GM19351 (cell line): ENCODE data around the gene FAM219A.
"Not testable (repeated sequence)": the region's sequence is repeated elsewhere in the genome, so short reads cannot be mapped to it uniquely, and the experiment has no call there.

ENCODE experiments used
- ATAC-seq: cut with Tn5 transposase; IDR thresholded peaks from one replicate; pipeline ENCODE4 v1.9.1; 2021; ENCODE audit warnings: mild to moderate bottlenecking, moderate library complexity; ENCODE audit not compliant: unreplicated experiment

Gene FAM219A

GRCh38 chr9:34446951-34447350, 11.4 kb downstream of the FAM219A start:
- ATAC-seq: no peak

GRCh38 chr9:34446468-34446891, 11.9 kb downstream of the FAM219A start:
- no peak for ATAC-seq

- no peak for ATAC-seq
Measured at GRCh38 chr9:34443976-34444375, 14.4 kb downstream of the FAM219A start.

- no peak for ATAC-seq
Measured at GRCh38 chr9:34443533-34443932, 14.8 kb downstream of the FAM219A start.

GRCh38 chr9:34442770-34443169, 15.6 kb downstream of the FAM219A start:
- ATAC-seq: no peak

- no peak for ATAC-seq
Measured at GRCh38 chr9:34440017-34440416, 18.4 kb downstream of the FAM219A start.

- not testable (repeated sequence) for ATAC-seq
Measured at GRCh38 chr9:34438465-34438864, 19.9 kb downstream of the FAM219A start.

- not testable (repeated sequence) for ATAC-seq
Measured at GRCh38 chr9:34437926-34438307, 20.5 kb downstream of the FAM219A start.

- ATAC-seq: peak; percentile 63
Measured at GRCh38 chr9:34437006-34437925, 21.1 kb downstream of the FAM219A start.

- no peak for ATAC-seq
Measured at GRCh38 chr9:34431667-34432066, 26.7 kb downstream of the FAM219A start.

GRCh38 chr9:34430843-34431437, 27.4 kb downstream of the FAM219A start:
- ATAC-seq: no peak

GRCh38 chr9:34428325-34428958, 29.9 kb downstream of the FAM219A start:
- no peak for ATAC-seq

GRCh38 chr9:34426347-34427074, 31.9 kb downstream of the FAM219A start:
- ATAC-seq: no peak

- ATAC-seq: no peak
Measured at GRCh38 chr9:34419716-34420504, 38.5 kb downstream of the FAM219A start.

GRCh38 chr9:34417734-34418133, 40.6 kb downstream of the FAM219A start:
- no peak for ATAC-seq

GRCh38 chr9:34413231-34413852, 45.0 kb downstream of the FAM219A start:
- ATAC-seq: no peak

GRCh38 chr9:34412336-34412735, 46.0 kb downstream of the FAM219A start:
- no peak for ATAC-seq

- no peak for ATAC-seq
Measured at GRCh38 chr9:34409154-34409553, 49.2 kb downstream of the FAM219A start.

- no peak for ATAC-seq
Measured at GRCh38 chr9:34408173-34408572, 50.2 kb downstream of the FAM219A start.

- no peak for ATAC-seq
Measured at GRCh38 chr9:34406219-34406618, 52.2 kb downstream of the FAM219A start.
